Right cardiac atrium (tissue), 5 donors: ENCODE measurements around the gene TRIM3. TPM values are rescaled to one million over a fixed set of nuclear protein-coding genes. Genes with fewer than 3 reads are reported as not detected.

Source experiments
- ATAC-seq, 2 donors: fragments of 200-7000 bp; cut with Tn5 transposase; one replicate each; pipeline versions ENCODE4 v1.8.0 to v1.9.1; 2020; ENCODE audit warnings: moderate library complexity in 2 of 2, mild to moderate bottlenecking in 1 of 2
- DNase-seq, 3 donors: peaks; one replicate each; pipeline ENCODE4 v3.0.0-alpha.2; 2020
- H3K27ac ChIP-seq: one replicate; pipeline ENCODE4 v1.5.1; 2013; ENCODE audit warnings: mild to moderate bottlenecking, low read length, control low read depth, moderate library complexity
- H3K27me3 ChIP-seq: one replicate; pipeline ENCODE4 v1.6.1; 2013; ENCODE audit not compliant: control insufficient read depth, insufficient read depth
- H3K4me1 ChIP-seq: one replicate; pipeline ENCODE4 v1.6.1; 2013; ENCODE audit warnings: low read length; ENCODE audit not compliant: control insufficient read depth, insufficient read depth
- H3K4me3 ChIP-seq: one replicate; pipeline ENCODE4 v1.5.1; 2013; ENCODE audit warnings: low read length, control low read depth
- H3K9me3 ChIP-seq: one replicate; pipeline ENCODE4 v1.6.1; 2013; ENCODE audit warnings: low read length; ENCODE audit not compliant: control insufficient read depth
- WGBS: extraction: QIAGEN DNeasy Blood & Tissue Kit; methylation state at CpG from one replicate; pipeline ENCODE4 v1.1.7; 2013; 5-methylcytosine and 5-hydroxymethylcytosine counted together
- intact Hi-C, 4 donors: fragments of 100-400 bp; cut with DNase I; formaldehyde crosslinking; loops; one replicate each; pipeline versions ENCODE4 v1.11.0 to v1.14.0; 2022 to 2023
- polyA plus RNA-seq: library from polyadenylated mRNA; stranded (reverse); fragments of 200-250 nt; gene quantifications from one replicate; pipeline ENCODE4 v1.2.3, GENCODE V29; 2013
- total RNA-seq, 4 donors: library from RNA; stranded (reverse); fragmentation: NEBNext Ultra II Directional; extraction: Animal tissue kit (Norgen Biotek cat#: 25700); gene quantifications; one replicate each; pipeline ENCODE4 v1.2.1, GENCODE V29; 2021
- donor health status: healthy with polysubstance abuse.
- donor health status: DM: no; HTN: yes; CAD: no.
- donor health status: DM: no; HTN: no; CAD: no.
- donor health status: DM: no; HTN: yes; CAD: no; lungs with severe emphysema.
- donor health status: DM: yes; HTN: yes; CAD: no.

The TRIM3 gene
- total and polyA plus RNA-seq, 5 donors, result 9.4 to 12.5 (median 11.9) TPM

DNA sequence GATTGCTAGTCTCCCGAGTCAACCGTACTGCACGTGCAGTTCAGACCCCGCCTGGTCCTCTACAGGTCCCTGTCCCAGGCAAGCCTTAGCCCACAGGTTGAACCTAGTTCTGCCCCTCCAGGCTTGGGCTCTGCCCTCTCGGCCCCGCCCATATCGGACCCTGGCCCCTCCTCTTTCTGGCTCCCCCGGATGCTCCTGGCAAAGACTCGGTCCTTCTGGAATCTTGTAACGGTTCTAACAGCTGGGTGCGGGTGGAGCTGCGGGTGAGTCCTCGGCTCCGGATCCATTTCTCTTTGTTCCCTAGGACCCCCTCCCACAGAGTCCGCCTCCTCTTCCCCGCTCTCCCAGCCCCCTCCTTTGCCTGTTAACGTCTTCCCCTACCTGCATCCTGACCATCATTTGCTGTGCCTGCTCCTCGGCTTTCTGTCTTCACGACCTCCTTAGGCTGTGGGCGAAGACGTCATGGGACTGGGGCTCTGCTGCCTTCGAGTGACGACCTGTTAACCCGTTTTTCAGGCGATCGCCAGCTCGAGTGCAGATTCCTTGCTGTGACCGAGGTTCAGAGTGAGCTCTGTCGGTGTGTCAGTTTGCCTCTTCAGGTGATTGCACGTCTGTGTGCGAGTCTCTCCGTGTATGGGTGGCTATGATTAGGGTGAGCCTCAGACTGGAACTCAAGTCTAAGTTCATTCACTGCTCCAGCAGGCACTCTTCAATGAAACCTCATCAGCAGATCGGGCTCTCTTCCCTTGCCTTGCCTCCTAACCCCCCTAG lies 23.5 kb upstream of the TRIM3 start, which contains the start of gene DNHD1:
Gene DNHD1 (plus strand): TSS at position 212 of the 771 bp plus-strand sequence. CDS start 936 bp downstream, outside the sequence.
- WGBS, result 46% methylated on average over 33 of the region's 33 CpGs
- Histone ChIP-seq H3K4me1 (peaks cover 3% of the 10 kb centered on the region), H3K9me3 (no peaks in the 10 kb centered on the region), H3K27me3 (no peaks in the 10 kb centered on the region), H3K27ac (no peak within 1 kb of the TSS), H3K4me3 (no peak within 1 kb of the TSS)
- DNase-seq (peak; percentile 58 to 75 (median 74)), ATAC-seq (peak; percentile 48 to 61)
- intact Hi-C loops, result no loop called here

GRCh38 chr11:6489306-6489705 lies 15.6 kb upstream of the TRIM3 start:
- no peaks in the 10 kb centered on the region for H3K9me3 ChIP-seq
- H3K27me3 ChIP-seq, result no peaks in the 10 kb centered on the region
- intact Hi-C loops, result no loop called here
- 89% methylated on average over 4 of the region's 4 CpGs for WGBS
- ATAC-seq (no peak), DNase-seq (no peak)
- H3K4me1 ChIP-seq, result no peaks in the 10 kb centered on the region
- no peak overlapping the region for H3K4me3 ChIP-seq
- H3K27ac ChIP-seq, result no peak overlapping the region

GRCh38 chr11:6488821-6489220 lies 15.1 kb upstream of the TRIM3 start:
- DNase-seq (no peak), ATAC-seq (no peak)
- intact Hi-C loops, result no loop called here
- no peak overlapping the region for H3K27ac ChIP-seq
- no peaks in the 10 kb centered on the region for H3K27me3 ChIP-seq
- H3K4me3 ChIP-seq, result no peak overlapping the region
- no peaks in the 10 kb centered on the region for H3K9me3 ChIP-seq
- WGBS, result 97% methylated on average over 3 of the region's 3 CpGs
- no peaks in the 10 kb centered on the region for H3K4me1 ChIP-seq

DNA sequence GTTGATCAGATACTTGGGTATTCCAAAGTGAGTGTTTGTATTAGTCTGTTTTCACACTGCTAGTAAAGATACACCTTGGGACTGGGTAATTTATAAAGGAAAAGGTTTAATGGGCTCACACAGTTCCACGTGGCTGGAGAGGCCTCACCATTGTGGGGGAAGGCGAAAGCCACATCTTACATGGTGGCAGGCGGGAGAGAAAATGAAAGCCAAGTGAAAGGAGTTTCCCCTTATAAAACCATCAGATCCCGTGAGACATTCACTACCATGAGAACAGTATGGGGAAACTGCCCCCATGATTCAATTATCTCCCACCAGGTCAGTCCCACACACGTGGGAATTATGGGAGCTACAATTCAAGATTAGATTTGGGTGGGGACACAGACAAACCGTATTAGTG lies 14.6 kb upstream of the TRIM3 start:
- no peaks in the 10 kb centered on the region for H3K9me3 ChIP-seq
- no peaks in the 10 kb centered on the region for H3K4me1 ChIP-seq
- DNase-seq (no peak), ATAC-seq (no peak)
- 89% methylated on average over 6 of the region's 6 CpGs for WGBS
- no peak overlapping the region for H3K4me3 ChIP-seq
- H3K27me3 ChIP-seq, result no peaks in the 10 kb centered on the region
- intact Hi-C loops, result no loop called here
- H3K27ac ChIP-seq, result no peak overlapping the region

- no peak for ATAC-seq
Measured at GRCh38 chr11:6486938-6487337, 13.2 kb upstream of the TRIM3 start.

GRCh38 chr11:6486256-6486655 lies 12.5 kb upstream of the TRIM3 start:
- intact Hi-C loops, result no loop called here

More at GRCh38 chr11:6486938-6487337, 13.2 kb upstream of the TRIM3 start:
- no peak for DNase-seq
- Histone ChIP-seq H3K27ac (no peak overlapping the region), H3K4me3 (no peak overlapping the region), H3K4me1 (peaks cover under 1% of the 10 kb centered on the region), H3K27me3 (no peaks in the 10 kb centered on the region), H3K9me3 (no peaks in the 10 kb centered on the region)
- 86% methylated on average over 1 of the region's 1 CpG for WGBS
- intact Hi-C loops, result no loop called here

GRCh38 chr11:6485661-6486060 lies 11.9 kb upstream of the TRIM3 start:
- no peak overlapping the region for H3K4me3 ChIP-seq
- ATAC-seq (no peak), DNase-seq (no peak)
- 79% methylated on average over 3 of the region's 3 CpGs for WGBS
- no peaks in the 10 kb centered on the region for H3K9me3 ChIP-seq
- intact Hi-C loops, result no loop called here
- H3K27ac ChIP-seq, result no peak overlapping the region
- H3K27me3 ChIP-seq, result no peaks in the 10 kb centered on the region
- peaks cover 2% of the 10 kb centered on the region for H3K4me1 ChIP-seq

More at GRCh38 chr11:6486256-6486655, 12.5 kb upstream of the TRIM3 start:
- no peak overlapping the region for H3K4me3 ChIP-seq
- H3K4me1 ChIP-seq, result peaks cover 2% of the 10 kb centered on the region
- H3K9me3 ChIP-seq, result no peaks in the 10 kb centered on the region
- H3K27ac ChIP-seq, result no peak overlapping the region
- DNase-seq (no peak), ATAC-seq (no peak)
- no peaks in the 10 kb centered on the region for H3K27me3 ChIP-seq
- 85% methylated on average over 3 of the region's 3 CpGs for WGBS

GRCh38 chr11:6483015-6483414 lies 9.3 kb upstream of the TRIM3 start:
- peaks cover 2% of the 10 kb centered on the region for H3K4me1 ChIP-seq
- intact Hi-C loops, result no loop called here
- H3K27me3 ChIP-seq, result no peaks in the 10 kb centered on the region
- no peak for DNase-seq
- H3K9me3 ChIP-seq, result no peaks in the 10 kb centered on the region
- WGBS, result 85% methylated on average over 6 of the region's 6 CpGs
- ATAC-seq, result no peak
- H3K4me3 ChIP-seq, result no peak overlapping the region
- H3K27ac ChIP-seq, result no peak overlapping the region

- Histone ChIP-seq H3K4me3 (peak overlapping the region; percentile 92), H3K27ac (peak overlapping the region; percentile 92), H3K4me1 (peaks cover 2% of the 10 kb centered on the region), H3K27me3 (no peaks in the 10 kb centered on the region), H3K9me3 (no peaks in the 10 kb centered on the region)
- WGBS, result 81% methylated on average over 4 of the region's 4 CpGs
- intact Hi-C loops, result no loop called here
- no peak for DNase-seq
- no peak for ATAC-seq
Measured at GRCh38 chr11:6482441-6482840, 8.7 kb upstream of the TRIM3 start.

GRCh38 chr11:6481924-6482275 lies 8.2 kb upstream of the TRIM3 start:
- peaks cover 2% of the 10 kb centered on the region for H3K4me1 ChIP-seq
- peak in 1 of 2 donors; percentile 14 for ATAC-seq
- H3K27me3 ChIP-seq, result no peaks in the 10 kb centered on the region
- peak overlapping the region; percentile 92 for H3K4me3 ChIP-seq
- H3K27ac ChIP-seq, result peak overlapping the region; percentile 92
- DNase-seq, result no peak
- intact Hi-C loops, result no loop called here
- H3K9me3 ChIP-seq, result no peaks in the 10 kb centered on the region
- 5% methylated on average over 13 of the region's 13 CpGs for WGBS

DNA sequence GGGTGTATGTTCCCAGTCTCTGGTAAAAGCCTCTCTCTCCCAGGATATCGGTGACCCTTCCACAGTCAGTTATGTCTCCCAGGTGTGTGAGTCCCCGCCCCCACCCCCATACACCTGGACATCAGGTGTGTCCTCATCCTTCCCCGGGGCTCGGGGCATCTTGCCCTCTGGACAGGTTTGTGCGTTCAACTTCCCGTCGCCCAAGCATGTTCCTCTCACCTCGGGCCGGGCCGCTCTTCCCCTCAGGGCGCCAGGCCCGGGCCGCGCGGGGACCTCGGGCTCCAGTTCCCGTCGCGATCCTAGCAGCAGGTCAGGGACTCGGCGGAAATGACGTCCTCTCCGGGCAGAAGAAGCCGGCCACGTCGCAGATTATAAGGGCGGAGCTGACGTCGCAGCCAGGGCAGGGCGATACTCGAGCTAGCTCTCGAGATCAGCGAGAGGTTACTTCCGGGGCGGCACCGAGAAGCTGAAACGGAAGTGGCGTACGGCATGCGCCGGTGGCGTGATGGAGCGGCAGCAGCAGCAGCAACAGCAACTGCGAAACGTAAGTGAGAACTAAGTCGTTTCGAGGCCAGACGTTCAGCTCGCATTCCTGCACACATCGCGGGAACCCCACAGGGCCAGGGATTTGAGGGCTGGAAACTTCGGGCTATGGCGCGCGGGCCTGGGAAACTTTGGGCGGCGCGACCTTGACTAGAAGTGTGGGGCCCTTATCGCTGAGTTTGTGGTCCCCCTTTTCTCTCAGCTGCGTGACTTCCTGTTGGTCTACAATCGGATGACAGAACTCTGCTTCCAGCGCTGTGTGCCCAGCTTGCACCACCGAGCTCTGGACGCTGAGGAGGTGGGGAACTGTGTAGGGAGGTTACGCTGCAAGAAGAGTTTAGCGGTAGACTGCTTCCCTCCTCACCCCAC lies 7.5 kb upstream of the TRIM3 start, which contains the start of the genes ARFIP2 and TIMM10B:
Gene ARFIP2 (minus strand): TSS at position 320 of the 912 bp plus-strand sequence. CDS start 910 bp downstream, outside the sequence.
Gene TIMM10B (plus strand): TSS at position 490 of the 912 bp plus-strand sequence. CDS start 16 bp downstream, at position 506.
- intact Hi-C loops, result no loop called here
- Histone ChIP-seq H3K27ac (peak within 1 kb of the TSS; percentile 92), H3K27me3 (no peaks in the 10 kb centered on the region), H3K4me3 (peak within 1 kb of the TSS; percentile 92), H3K9me3 (no peaks in the 10 kb centered on the region), H3K4me1 (peaks cover 2% of the 10 kb centered on the region)
- DNase-seq (peak; percentile 99 to 100 (median 99)), ATAC-seq (peak; percentile 97 to 98)
- WGBS, result under 1% methylated on average over 66 of the region's 66 CpGs
